Forelimb muscle (tissue), 1 donor: ENCODE results near the gene PTPN7. TPM values are rescaled to one million over a fixed set of nuclear protein-coding genes. Genes with fewer than 3 reads are reported as not detected.
"Not testable (repeated sequence)": the region's sequence is repeated elsewhere in the genome, so short reads cannot be mapped to it uniquely, and the experiment has no call there.

Experiments used
- DNase-seq: peaks from one replicate; pipeline ENCODE4 v3.0.0-alpha.2; 2013; ENCODE audit warnings: low read depth
- polyA plus RNA-seq: library from polyadenylated mRNA; unstranded; fragments of 120-200 nt; gene quantifications from one replicate; pipeline ENCODE4 v1.2.1, GENCODE V29; 2013; ENCODE audit not compliant: insufficient read length

Gene PTPN7
- polyA plus RNA-seq, 1 donor = 0.92 TPM

DNA sequence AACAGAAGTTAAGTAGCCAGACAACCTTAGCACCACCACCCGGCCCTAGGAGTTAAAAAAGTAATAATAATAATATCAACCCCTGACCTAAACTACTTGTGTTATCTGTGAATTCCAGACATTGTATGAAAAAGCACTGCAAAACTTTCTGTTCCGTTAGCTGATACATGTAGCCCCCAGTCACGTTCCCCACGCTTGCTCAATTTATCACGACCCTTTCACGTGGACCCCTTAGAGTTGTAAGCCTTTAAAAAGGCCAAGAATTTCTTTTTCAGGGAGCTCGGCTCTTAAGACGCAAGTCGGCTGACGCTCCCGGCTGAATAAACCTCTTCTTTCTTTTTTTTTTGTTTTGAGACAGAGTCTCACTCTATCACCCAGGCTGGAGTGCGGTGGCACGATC lies 6.7 kb upstream of the PTPN7 start:
- DNase-seq = not testable (repeated sequence)

DNA sequence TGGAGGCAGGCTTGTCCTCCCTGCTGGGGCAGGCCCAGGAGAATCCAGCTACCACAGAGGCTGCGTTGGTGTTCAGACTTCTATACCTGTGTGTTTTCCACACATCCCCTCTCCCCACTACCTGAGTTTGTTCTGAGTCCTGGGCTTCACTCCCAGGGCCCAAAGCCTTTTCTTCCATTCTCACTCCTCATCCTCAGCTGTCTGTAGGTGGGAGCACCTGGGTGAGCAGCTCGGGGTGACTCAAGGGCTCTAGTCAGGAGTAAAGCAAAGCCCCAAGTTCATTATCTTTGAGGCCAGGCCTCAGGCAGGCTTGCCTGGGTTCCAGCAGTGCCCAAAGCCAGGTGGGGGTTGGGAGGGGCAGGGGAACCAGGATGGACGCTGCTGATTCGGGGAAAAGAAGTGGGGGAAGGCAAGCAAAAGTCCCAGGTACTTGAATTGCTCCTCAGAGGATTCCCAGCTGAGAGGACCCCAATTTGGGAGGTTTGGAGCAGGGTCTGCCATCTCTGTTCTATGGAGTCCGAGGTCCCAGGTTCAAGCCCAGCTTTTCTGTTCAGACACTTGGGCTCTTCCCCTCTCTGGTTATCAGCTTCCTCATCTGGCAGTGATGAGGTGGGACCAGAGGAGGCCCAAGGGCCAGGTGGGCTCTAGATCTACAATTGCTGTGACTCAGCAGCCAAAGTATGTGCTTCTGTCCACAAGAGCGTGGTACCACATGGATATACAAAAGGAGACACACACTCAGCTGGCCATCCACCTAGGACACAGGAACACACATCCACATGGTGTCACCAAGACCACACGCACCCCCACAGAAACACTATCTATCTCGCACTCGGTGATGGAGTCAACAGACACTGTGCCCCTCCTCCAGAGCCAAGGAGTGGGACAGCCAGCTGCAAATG lies 5.8 kb upstream of the PTPN7 start:
- no peak for DNase-seq

DNA sequence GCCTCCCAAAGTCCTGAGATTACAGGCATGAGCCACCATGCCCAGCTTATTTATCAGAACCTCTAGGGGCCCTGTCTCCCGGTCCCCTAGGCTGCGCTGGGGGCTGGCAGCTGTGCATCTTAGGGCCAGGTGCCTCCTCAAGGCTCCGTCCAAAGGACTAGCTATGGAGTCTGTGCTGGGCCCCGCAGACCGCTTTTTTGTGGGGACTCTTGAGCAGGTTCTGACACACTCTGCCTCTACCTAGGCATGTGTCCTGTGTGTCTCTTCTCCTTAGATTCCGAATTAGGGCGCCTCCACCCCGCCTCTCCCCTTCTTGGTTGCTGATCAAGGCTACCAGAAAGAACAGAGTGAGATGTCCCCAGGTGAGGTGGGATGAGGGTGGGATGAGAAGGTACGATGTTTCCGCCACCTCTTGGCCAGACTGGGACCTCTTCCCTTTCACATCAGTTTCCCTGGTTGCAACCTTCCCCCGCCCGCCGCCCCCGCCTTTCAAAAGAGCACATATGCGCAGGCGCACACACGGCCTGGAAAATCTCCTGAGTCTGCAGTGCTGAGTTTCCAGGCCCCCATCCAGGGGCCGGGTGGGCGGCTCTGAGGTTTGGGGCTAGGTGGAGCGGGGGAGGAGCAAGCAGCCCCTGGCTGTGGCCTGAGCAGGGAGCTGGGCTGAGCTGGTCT lies 5.0 kb upstream of the PTPN7 start:
- peak; percentile 49 for DNase-seq

DNA sequence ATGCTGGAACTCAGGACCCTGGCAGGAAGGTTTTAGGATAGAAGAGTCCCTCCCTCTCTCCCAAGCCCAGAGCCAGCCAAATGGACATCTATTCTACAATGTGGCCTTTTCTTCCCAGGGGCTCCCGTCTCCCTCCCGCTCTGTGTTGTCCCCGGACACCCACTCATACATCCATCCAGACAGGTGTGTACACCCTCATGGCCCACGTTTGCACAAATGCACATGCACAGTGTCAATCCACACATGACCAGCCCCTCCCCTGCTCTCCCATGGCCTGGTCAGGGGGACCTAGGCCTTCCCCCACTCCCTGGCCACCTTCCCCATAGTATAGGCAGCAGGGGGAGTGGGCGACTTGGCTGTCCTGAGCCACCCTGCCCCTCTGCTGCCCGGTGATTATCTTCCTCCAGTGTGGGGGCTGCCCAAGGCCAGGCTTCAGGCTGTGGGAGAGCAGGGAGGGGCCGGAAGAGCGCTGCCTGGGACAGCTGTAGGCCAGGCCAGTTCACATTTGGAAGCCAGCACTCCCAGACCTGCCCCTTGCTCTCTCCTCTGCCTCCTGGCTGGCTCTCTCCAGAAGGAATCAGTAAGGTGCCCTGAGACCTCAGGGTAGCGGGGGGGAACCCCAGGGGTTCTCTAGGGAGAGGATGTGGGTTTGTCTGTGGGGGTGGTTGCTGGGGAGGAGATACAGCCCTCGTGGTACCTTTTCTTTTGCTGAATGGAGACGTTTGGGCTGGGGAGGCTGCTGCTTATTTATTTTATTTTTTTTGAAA lies 4.1 kb upstream of the PTPN7 start:
- no peak for DNase-seq

DNA sequence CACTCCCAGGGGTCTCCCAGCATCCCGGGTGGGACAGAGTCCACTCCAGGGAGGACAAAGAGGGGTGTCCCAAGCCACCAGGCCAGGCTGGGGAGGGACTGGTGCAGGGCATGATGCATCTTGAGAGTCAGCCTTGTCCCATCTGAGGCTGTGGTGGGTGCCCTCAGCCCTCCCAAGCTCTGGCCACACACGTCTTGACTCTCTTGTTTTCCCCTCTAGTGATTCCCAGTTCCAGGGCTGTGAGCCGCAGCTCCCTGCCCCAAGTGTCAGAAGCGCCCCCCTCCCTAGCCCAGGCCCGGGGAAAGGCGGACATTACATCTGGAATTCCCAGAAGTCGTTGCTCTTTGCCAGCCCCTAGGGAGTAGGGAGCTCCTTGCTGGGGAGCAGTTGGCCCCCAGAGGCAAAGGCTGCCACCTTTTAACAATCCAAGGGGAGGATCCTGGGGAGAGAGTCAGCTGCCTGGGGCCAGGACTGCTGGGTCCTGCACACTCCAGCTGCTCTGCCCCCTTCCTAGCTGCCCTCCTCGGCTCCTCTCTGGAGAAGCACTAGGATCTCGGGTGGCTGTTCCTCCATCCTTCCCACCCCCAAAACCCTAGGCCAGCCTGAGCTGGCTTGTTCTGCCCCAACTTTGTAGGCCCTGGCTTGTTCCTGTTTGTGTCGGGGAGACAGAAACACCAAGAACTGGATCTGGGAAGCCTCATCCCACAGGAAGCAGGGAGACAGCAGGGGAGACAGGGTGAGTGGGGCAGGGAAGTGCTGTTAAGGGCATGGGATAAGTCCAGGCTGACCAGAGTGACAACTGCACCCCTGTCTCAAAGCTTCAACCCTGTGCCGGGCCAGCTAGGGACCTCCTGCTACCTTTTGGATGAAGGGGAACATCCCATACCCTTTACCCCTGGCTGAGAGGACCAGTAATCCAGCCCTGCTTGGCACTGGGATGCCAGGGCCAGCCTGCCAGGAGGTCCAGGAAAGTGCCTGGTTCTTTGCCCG lies 3.2 kb upstream of the PTPN7 start:
- no peak for DNase-seq

DNA sequence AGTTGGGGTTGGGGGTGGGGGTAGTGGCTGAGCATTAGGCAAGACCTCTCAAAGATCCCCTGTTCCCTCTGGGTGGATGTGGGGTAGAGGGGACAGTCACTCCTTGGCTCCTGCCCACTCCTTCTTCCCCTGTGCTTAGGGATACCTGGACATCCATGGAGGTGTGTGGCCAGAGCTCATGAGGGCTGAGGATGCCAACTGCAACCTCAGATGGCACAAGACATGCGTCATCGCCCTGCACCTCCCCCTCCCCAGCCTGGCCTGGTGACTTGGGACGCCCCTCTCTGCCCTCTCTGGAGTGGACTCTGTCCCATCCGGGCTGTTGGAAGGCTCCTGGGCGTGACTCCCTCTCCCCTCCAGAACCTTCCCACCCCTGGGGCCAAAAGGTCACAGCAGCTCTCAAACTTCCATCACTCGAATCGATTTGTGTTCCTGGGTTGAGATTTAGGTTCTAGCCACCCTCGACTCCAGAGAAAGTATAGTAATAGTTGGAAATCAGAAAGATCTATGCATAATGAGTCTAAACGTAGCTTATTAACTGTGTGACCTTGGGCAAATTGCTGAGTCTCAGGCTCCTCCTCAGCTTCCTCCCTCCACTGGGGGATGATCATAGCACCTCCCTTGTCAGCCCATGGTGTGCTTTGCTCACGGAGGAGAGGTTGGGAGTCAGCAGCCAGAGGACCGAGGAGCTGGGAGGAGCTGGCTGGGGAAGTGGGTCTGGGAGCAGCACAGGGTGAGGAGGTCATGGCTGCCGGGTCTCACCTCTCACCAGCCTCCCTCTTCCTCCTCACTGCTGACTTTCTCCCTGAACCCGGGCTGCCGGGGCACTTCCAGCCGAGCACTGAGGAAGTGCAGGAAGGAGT lies 2.2 kb upstream of the PTPN7 start:
- no peak for DNase-seq

DNA sequence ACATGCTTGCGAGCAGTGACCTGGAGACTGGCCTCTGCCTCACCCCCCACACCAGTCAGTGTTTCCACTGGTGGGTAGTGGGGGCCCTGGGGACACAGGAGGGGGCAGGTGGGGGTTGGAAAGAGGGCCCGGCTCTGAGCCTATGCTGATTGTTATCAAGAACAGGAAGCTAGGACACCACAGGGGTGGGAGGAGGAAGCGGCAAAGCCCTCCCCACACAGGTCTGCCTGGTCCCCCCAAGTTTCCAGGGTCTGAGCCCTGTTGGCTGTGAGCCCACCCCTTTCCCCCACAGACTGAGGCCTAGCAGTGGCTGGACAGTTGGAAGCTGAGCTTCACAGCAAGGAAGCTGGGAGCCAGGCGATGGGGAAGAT lies 1.6 kb upstream of the PTPN7 start:
- no peak for DNase-seq

DNA sequence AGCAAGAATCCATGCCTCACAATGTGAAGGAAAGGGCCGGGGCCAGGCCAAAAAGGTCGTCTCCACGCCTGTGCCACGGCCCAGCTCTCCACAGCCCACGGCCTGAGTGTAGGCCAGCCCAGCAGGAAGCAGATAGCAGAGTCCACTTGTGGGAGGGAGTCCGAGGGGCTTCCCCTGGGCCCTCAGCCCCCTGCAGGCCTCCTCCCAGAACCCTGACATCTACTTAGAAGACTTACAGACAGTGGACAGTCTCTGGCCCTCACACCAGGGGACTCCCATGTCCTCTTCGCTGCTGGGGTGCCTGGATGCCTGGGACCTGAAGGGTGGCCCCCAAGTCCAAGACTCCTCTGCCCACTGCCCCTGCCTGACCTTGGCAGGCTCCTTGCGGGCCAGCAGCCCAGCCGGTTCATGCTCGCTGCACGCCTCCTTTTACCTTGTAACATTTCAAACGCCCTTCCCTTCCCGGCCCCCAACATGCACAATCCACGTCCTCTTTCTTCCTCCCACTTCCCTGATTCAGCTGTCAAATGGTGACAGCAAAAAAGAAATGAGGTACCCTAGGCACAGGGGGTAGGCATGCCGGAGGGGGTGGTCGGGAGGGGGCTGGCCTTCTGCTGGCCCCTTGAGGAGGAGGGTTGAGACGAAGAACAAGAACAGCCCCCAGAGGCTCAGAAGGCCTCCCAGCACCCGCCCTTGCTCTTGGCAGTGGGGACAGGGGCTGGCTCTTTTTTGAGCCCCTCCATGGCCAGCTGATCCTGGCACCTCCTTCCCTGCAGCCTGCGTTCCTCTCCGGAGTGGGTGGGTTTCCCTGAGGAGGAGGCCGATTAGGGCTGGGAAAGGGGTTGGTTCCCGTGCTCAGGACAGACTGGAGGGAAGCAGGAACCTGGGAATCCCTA lies 997 bp upstream of the PTPN7 start:
- no peak for DNase-seq

DNA sequence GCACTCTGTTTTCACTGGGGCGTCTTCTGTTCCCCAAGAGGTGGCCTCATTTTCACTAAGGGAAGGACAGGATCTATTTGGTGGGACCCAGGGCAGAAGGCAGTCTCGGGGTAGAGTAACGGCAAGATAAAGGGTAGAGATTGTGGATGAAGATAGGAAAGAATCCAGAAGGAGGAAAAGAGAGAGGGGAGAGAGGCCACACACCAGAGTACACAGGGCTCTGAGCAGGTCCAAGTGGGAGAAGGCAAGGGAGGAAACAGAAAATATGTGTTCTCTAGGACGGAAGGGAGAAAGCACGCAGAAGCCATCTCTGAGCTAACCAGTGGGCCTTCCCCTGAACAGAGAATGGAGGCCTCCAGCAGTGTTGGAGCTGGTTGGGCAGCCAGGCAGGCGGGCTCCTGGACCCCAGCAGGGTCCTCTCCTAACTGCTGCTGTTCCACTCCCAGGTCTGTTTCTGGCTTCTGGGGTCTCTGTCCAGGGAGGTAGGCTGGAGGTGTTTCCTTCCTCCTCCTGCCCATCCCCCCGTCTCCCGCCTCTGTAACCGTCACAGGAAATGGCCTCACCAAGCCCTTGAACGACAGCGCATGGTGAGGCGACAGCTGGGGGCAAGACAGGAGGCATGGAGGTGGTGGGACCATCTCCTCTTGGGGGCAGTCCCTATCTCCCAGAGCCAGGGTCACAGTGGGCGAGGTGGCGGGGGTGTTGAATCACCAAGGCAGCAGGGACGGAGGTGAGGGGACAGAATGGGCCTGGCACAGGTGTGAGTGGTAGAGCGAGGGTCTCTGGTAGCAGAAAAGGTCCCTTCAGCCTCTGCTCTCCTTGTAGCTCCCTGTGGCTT lies 649 bp downstream of the PTPN7 start:
- DNase-seq = no peak

DNA sequence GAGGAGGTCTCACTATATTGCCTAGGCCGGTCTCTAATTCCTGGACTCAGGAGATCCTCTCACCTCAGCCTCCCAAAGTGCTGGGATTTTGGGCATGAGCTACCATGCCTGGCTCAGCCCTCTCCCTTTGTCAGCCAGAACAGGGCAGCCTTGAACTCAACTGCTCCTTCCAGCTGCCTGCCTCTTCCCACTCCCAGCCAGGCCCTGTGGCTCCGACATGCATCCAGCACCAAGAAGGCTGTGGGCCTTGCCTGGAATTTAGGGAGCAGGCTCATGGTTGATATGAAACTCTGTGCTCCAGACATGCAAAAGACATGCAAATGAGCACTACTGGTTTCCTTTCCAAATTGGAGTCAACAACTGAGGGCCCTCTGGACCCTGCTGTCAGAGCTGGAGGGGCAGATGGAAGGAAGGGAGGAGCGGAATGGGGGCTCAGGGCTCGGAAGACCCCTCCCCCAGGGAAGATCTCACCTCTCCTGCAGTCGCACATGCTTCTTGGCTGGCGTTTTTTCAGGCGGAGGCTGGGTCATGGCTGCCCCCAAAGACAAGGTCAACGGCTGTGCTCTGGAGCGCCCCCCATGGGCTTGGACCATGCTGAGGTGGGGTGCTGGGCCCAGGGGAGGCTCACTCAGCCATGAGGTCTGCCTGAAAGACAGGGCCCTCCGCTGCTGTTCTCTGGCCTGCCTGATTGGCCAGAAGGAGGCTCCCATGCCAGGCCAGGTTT lies 1.4 kb downstream of the PTPN7 start:
- DNase-seq = no peak

DNA sequence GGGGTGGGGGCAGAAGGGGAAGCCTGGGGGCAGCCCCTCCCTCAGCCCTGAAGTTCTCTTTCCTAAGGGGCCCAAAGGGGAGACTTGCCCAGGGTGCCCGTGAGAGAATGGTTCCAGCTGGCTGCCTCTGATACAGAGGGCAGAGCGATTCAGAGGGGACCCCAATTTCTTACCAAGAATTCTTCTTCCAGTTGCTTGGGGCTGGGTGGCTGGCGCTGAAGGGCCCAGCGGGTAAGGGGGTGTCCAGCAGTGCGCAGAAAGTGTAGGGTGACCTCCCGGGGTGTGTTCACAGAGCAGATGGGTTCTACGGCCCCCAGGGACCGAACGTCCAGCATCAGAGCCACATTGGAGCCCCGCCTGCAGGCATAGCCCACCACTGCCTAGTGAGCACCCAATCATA lies 2.5 kb downstream of the PTPN7 start:
- DNase-seq = no peak

DNA sequence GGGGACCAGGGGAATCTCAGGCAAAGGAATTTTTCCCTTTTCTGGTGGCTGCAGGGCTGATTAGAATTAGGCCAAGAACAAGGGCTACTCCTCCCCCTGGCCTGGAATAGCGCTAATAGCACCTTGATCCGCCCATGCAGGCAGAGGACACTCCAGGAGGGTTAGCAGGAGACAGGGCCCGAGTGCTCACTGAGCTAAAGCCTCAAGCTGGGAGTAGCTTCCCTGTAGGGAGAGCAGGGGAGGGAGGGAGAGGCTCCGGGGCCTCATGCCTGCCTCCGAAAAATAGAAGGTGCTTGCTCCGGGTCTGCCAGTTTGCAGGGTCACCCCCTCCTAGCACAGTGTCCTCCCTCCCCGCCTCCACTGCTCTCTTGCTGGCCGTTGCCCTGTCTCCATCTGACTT lies 3.8 kb downstream of the PTPN7 start:
- no peak for DNase-seq

DNA sequence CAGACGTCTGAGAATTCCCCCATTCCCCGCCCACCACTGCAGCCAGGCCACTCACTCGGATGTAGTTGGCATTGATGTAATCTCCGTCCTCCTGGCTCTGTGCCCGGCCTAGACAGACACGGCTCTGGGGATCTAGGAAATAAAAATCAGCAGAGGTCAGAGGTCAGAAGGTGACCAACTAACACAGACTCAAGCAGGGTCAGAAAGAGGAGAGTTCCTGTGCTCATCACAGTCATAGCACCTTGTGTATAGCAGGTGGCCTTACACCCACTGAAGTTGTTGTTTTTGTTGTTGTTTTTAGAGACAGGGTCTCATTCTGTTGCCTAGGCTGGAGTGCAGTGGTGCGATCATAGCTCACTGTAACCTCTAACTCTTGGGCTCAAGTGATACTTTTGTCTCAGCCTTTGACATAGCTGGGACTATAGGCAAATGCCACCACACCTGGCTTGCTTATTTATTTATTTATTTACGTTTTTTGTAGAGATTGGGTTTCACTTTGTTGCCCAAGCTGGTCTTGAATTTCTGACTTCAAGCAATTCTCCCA lies 4.9 kb downstream of the PTPN7 start:
- DNase-seq = no peak

DNA sequence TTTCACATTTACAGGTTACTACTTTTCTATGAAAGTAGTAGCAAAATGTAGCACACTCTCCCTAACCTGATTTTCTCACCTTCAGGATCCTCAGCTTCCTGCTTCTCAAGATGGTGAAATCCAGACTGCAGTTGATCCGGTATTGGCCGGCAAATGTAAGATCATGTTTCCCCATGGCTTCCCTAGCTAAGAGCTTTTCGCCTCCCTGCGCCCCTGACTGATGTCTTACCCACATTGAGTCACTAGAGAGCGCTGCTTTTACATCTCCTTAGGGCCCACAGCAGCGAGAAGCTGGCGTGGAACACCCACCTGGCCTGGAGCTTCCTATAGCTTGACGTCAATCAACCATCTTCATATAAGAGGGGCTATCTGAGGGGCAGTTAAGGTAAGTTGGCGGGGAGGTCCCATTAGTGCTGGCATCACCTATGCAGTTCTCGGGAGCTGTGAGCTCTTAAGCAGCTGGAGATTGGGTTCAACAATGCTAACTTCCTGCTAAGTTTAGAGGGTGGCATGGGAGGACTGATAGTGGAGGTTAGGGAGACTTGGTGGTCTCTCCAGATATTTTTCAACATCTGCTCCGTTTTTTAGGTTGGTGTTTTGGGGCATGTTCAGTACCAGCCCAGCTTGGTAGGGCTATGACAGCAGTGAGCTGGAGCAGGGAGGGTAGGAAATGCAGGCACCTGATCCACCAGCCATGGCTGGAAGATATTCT lies 5.5 kb downstream of the PTPN7 start:
- no peak for DNase-seq

DNA sequence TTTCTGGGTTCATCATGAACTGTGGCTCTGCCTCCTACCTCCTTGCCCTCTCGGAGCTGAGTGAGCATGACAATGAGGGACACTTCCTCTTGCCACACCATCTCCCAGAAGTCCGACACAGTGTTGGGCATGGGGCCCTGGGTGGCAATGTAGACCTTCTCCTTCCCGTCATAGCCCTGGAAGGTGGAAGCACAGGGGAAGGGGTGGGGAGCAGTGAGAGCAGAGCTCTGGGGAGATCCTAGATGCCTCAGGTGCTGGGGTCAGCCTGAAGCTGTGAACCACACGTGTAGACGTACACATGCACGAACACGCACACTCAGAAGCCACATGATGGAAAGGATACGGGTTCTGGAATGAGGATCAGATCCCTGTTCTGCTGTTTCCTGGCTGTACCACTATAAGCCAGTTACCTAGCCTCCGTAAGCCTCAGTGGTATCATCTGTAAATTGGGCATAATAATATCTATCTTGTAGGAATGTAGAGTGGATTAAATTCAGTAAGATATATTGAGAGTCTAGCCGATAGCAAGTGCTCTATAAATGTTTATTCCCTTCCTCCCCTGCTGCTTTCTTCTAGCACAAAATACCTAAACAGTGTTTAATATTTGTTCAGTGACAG lies 6.1 kb downstream of the PTPN7 start:
- DNase-seq = no peak

DNA sequence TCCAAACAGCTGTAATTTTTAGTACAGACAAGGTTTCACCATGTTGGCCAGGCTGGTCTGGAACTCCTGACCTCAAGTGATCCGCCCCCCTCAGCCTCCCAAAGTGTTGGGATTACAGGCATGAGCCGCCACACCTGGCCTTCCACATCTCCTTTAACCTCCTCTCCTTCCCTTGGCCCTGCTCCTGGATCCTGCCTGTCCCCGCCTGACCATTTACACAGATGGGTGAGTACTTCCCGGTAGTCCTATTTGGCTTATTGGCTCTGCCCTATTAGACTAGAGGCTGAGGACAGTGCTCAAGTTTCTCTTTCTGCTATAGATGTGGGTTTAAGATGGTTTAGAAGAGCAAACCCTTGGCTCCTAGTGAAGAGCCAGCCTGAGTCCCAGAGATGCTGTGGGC lies 7.1 kb downstream of the PTPN7 start:
- DNase-seq = no peak
